OCI-LY1 (cell line): ENCODE results near the gene PIK3CA.
"Not testable (repeated sequence)": the region's sequence is repeated elsewhere in the genome, so short reads cannot be mapped to it uniquely, and the experiment has no call there.

Source experiments
- H2AFZ ChIP-seq: fragments of 200-600 bp; sonication (generic), shearing (Covaris generic); 2 replicates; pipeline ENCODE4 v1.6.0; 2014; ENCODE audit warnings: antibody characterized with exemption, mild to moderate bottlenecking, low read length
- H3F3A ChIP-seq: fragments of 200-600 bp; sonication (generic), shearing (Covaris generic); 2 replicates; pipeline ENCODE4 v1.6.0; 2014; ENCODE audit warnings: mild to moderate bottlenecking, antibody characterized with exemption, low read length, moderate library complexity; ENCODE audit not compliant: insufficient read depth
- H3K27ac ChIP-seq: fragments of 200-600 bp; sonication (generic); 2 replicates; pipeline ENCODE4 v1.5.1; 2014; ENCODE audit warnings: low read length, mixed run types, mild to moderate bottlenecking, low read depth; ENCODE audit not compliant: poor library complexity, severe bottlenecking
- H3K27me3 ChIP-seq: fragments of 200-600 bp; sonication (generic); 2 replicates; pipeline ENCODE4 v1.6.0; 2014; ENCODE audit warnings: antibody characterized with exemption, mild to moderate bottlenecking, low read length, moderate library complexity; ENCODE audit not compliant: insufficient read depth
- H3K36me3 ChIP-seq: fragments of 200-600 bp; sonication (generic); 2 replicates; pipeline ENCODE4 v1.6.1; 2014; ENCODE audit warnings: mild to moderate bottlenecking, antibody characterized with exemption, low read length, moderate library complexity, mixed read lengths; ENCODE audit not compliant: insufficient read depth
- H3K4me1 ChIP-seq: fragments of 200-600 bp; sonication (generic); 2 replicates; pipeline ENCODE4 v1.5.1; 2014; ENCODE audit warnings: mild to moderate bottlenecking, low read length, moderate library complexity; ENCODE audit not compliant: insufficient read depth, severe bottlenecking
- H3K4me2 ChIP-seq: fragments of 200-600 bp; sonication (generic), shearing (Covaris generic); 2 replicates; pipeline ENCODE4 v1.6.1; 2014; ENCODE audit warnings: low read length
- H3K4me3 ChIP-seq: fragments of 200-600 bp; sonication (generic); 2 replicates; pipeline ENCODE4 v1.5.1; 2014; ENCODE audit warnings: low read length, low read depth, mild to moderate bottlenecking, mixed read lengths; ENCODE audit not compliant: poor library complexity, severe bottlenecking
- H3K79me2 ChIP-seq: fragments of 200-600 bp; shearing (Covaris generic); 2 replicates; pipeline ENCODE4 v1.6.1; 2016; ENCODE audit warnings: mixed run types, low read length, mixed read lengths; ENCODE audit not compliant: insufficient read depth
- H3K9ac ChIP-seq: fragments of 200-600 bp; sonication (generic), shearing (Covaris generic); 2 replicates; pipeline ENCODE4 v1.6.1; 2014; ENCODE audit warnings: mild to moderate bottlenecking, low read length, mixed read lengths
- H3K9me2 ChIP-seq: fragments of 200-600 bp; sonication (generic), shearing (Covaris generic); 2 replicates; pipeline ENCODE4 v1.6.1; 2014; ENCODE audit warnings: low read depth, mild to moderate bottlenecking, low read length, mixed read lengths
- H3K9me3 ChIP-seq: fragments of 200-600 bp; shearing (Covaris generic); 2 replicates; pipeline ENCODE4 v1.6.1; 2014; ENCODE audit warnings: low read length, mixed read lengths
- H4K20me1 ChIP-seq: fragments of 200-600 bp; sonication (generic), shearing (Covaris generic); 2 replicates; pipeline ENCODE4 v1.6.0; 2016; ENCODE audit warnings: mild to moderate bottlenecking, low read length; ENCODE audit not compliant: insufficient read depth
- EZH2 ChIP-seq: fragments of 200-600 bp; sonication (generic), shearing (Covaris generic); IDR thresholded peaks from 2 replicates; pipeline ENCODE4 v1.8.0; 2017; ENCODE audit warnings: borderline replicate concordance, mixed run types, mild to moderate bottlenecking, antibody characterized with exemption, low read length, moderate library complexity, mixed read lengths
- TF ChIP-seq, protein P1 (sequence below): fragments of 200-600 bp; sonication (generic), shearing (Covaris generic); IDR thresholded peaks from 2 replicates; pipeline ENCODE4 v1.5.1; 2017; ENCODE audit warnings: mild to moderate bottlenecking, antibody characterized with exemption, low read length, moderate library complexity, mixed read lengths

Gene PIK3CA

DNA sequence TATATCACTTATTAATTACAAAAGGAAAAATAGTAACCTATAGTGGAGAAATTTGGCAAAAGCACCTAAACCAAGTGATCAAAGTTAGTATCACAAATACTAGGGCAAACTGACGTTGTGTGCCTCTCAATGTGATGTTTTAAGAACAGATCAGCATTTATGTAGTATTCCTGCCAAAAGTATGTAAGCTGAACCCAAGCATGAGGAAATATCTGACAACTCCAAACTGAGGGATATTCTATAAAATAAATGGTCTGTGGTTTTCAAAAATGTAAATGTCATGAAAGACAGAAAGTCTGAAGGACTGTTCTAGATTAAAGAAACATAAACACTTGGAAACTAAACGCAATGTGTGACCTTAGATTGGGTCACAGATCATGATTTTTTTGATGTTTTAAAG is 34.3 kb upstream of the PIK3CA start:
- no peak for TF ChIP-seq EZH2
- TF ChIP-seq, protein P1, sequence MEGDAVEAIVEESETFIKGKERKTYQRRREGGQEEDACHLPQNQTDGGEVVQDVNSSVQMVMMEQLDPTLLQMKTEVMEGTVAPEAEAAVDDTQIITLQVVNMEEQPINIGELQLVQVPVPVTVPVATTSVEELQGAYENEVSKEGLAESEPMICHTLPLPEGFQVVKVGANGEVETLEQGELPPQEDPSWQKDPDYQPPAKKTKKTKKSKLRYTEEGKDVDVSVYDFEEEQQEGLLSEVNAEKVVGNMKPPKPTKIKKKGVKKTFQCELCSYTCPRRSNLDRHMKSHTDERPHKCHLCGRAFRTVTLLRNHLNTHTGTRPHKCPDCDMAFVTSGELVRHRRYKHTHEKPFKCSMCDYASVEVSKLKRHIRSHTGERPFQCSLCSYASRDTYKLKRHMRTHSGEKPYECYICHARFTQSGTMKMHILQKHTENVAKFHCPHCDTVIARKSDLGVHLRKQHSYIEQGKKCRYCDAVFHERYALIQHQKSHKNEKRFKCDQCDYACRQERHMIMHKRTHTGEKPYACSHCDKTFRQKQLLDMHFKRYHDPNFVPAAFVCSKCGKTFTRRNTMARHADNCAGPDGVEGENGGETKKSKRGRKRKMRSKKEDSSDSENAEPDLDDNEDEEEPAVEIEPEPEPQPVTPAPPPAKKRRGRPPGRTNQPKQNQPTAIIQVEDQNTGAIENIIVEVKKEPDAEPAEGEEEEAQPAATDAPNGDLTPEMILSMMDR: no peak
- H2AFZ ChIP-seq: no peak overlapping the region
- no peaks in the 10 kb centered on the region for H3K27me3 ChIP-seq
- H3K27ac ChIP-seq: no peak overlapping the region
- H3K36me3 ChIP-seq: no peaks in the 10 kb centered on the region
- no peaks in the 10 kb centered on the region for H3K4me1 ChIP-seq
- no peaks in the 10 kb centered on the region for H3K79me2 ChIP-seq
- no peaks in the 10 kb centered on the region for H4K20me1 ChIP-seq
- no peak overlapping the region for H3K4me3 ChIP-seq
- H3K9ac ChIP-seq: no peak overlapping the region
- no peak overlapping the region for H3K4me2 ChIP-seq
- no peaks in the 10 kb centered on the region; the same call in 1 of the 2 replicates for H3K9me3 ChIP-seq
- no peaks in the 10 kb centered on the region for H3F3A ChIP-seq
- no peaks in the 10 kb centered on the region for H3K9me2 ChIP-seq

DNA sequence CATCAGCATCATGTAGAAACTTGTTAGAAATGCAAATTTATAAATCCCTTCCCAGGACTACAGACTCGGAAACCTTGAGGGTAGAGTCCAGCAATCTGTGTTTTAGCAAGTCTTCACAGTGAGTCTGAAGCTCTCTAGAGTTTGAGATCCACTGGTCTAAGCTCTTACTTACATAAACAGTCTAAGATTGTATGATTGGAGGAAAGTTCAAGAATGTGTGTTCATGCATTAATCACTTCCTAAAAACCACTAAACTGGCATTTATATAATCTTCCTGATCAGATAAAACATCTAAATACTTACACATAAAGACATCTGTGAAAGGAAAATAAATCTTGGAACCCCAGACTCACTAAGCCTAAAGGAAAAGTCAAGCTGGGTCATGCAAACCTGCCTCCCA is 32.7 kb upstream of the PIK3CA start:
- H4K20me1 ChIP-seq, H3K9ac ChIP-seq, H3K4me3 ChIP-seq, H3K9me2 ChIP-seq, H3F3A ChIP-seq, H3K4me2 ChIP-seq, H3K36me3 ChIP-seq, H3K4me1 ChIP-seq, H2AFZ ChIP-seq, H3K9me3 ChIP-seq, H3K79me2 ChIP-seq, H3K27ac ChIP-seq, H3K27me3 ChIP-seq: not testable (repeated sequence)

DNA sequence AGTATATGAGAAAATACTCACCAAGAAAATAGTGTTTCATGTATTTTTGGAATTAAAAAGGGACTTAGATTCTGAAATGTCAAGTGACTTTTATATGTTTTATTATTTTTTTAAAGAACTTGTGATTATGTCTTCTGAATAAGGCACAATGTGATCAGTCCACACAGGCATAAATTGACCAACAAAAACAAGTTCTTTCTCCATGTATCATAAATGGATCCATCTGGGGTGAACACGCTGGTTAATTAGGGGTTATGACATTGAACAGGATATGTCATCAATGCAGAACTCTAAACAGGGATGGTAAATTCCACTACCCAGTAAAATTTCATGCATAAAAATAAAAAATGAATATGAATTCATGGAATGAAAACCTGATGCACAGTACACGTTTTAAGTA is 31.3 kb upstream of the PIK3CA start:
- Histone ChIP-seq H3K4me2 (no peak overlapping the region), H3K4me1 (no peaks in the 10 kb centered on the region), H3K27me3 (no peaks in the 10 kb centered on the region), H3K36me3 (no peaks in the 10 kb centered on the region), H3K9me3 (0 out of 2 replicates have a peak, but pooled peaks cover 2% of the 10 kb centered on the region), H3K27ac (no peak overlapping the region), H2AFZ (no peak overlapping the region), H3K4me3 (no peak overlapping the region), H3F3A (no peaks in the 10 kb centered on the region), H3K79me2 (no peaks in the 10 kb centered on the region), H3K9me2 (no peaks in the 10 kb centered on the region), H4K20me1 (no peaks in the 10 kb centered on the region), H3K9ac (no peak overlapping the region)
- TF ChIP-seq, protein P1: no peak
- TF ChIP-seq EZH2: no peak

DNA sequence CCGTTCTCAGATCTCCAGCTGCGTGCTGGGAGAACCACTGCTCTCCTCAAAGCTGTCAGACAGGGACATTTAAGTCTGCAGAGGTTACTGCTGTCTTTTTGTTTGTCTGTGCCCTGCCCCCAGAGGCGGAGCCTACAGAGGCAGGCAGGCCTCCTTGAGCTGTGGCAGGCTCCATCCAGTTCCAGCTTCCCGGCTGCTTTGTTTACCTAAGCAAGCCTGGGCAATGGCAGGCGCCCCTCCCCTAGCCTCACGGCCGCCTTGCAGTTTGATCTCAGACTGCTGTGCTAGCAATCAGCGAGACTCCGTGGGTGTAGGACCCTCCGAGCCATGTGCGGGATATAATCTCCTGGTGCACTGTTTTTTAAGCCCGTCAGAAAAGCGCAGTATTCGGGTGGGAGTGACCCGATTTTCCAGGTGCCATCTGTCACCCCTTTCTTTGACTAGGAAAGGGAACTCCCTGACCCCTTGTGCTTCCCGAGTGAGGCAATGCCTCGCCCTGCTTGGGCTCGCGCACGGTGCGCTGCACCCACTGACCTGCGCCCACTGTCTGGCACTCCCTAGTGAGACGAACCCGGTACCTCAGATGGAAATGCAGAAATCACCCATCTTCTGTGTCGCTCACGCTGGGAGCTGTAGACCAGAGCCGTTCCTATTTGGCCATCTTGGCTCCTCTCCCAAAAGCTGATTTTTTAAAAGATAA is 15.8 kb upstream of the PIK3CA start:
- not testable (repeated sequence) for H3K36me3 ChIP-seq, H3K4me2 ChIP-seq, H3K9me2 ChIP-seq, H3F3A ChIP-seq, H4K20me1 ChIP-seq, H2AFZ ChIP-seq, H3K9me3 ChIP-seq, H3K27ac ChIP-seq, H3K27me3 ChIP-seq, H3K4me1 ChIP-seq, H3K9ac ChIP-seq, H3K4me3 ChIP-seq, H3K79me2 ChIP-seq
